GM23338 (cell line): ENCODE data around the gene CCL8. TPM values are rescaled to one million over a fixed set of nuclear protein-coding genes. Genes with fewer than 3 reads are reported as not detected.

Source experiments
- polyA plus RNA-seq: library from polyadenylated mRNA; unstranded; fragments of >200 nt; fragmentation: Nextera tagmentation; extraction: Ambion mirVana; gene quantifications from 2 replicates; pipeline ENCODE4 v1.2.1, GENCODE V29; 2016
- total RNA-seq: library from RNA; depleted of rRNA; stranded (reverse); fragments of >200 nt; shearing (Covaris generic); gene quantifications from 2 replicates; pipeline ENCODE4 v1.2.3, GENCODE V29; 2014; rRNA removed

CCL8 gene
- total and polyA plus RNA-seq, 2 experiments from 2014 or later, result not detected

Other genes starting within 250 kb of the CCL8 start
- 1.5 and 4.9 TPM in 2 replicates for gene CCL2, start 64.2 kb upstream of the CCL8 start, total RNA-seq
- 17.5 and 18.5 TPM in 2 replicates for gene CCL2, start 64.2 kb upstream of the CCL8 start, polyA plus RNA-seq
- gene CCL7, start 49.2 kb upstream of the CCL8 start, total RNA-seq, result not detected in 2 replicates
- not detected in 2 replicates for gene CCL7, start 49.2 kb upstream of the CCL8 start, polyA plus RNA-seq
- gene CCL11, start 33.7 kb upstream of the CCL8 start, total RNA-seq, result not detected in 2 replicates
- gene CCL11, start 33.7 kb upstream of the CCL8 start, polyA plus RNA-seq, result not detected in 2 replicates
- not detected in 2 replicates for gene CCL13, start 37.0 kb downstream of the CCL8 start, total RNA-seq
- not detected in 2 replicates for gene CCL13, start 37.0 kb downstream of the CCL8 start, polyA plus RNA-seq
- not detected in 2 replicates for gene CCL1, start 43.8 kb downstream of the CCL8 start, total RNA-seq
- gene CCL1, start 43.8 kb downstream of the CCL8 start, polyA plus RNA-seq, result not detected in 2 replicates